PC-3 (cell line): ENCODE measurements around the gene ERP44.

Source experiments
- CTCF ChIP-seq: fragments of 300-600 bp; sonication (generic); conservative IDR thresholded peaks from 2 replicates; pipeline ENCODE4 v1.5.1; 2017; ENCODE audit warnings: antibody characterized with exemption, low read depth, mild to moderate bottlenecking, low read length
- EZH2phosphoT487 ChIP-seq: fragments of 300-600 bp; sonication (generic); IDR thresholded peaks from 2 replicates; pipeline ENCODE4 v1.6.1; 2018; ENCODE audit warnings: mild to moderate bottlenecking, antibody characterized with exemption, low read length, borderline replicate concordance

- TF ChIP-seq CTCF: no peak
- no peak for TF ChIP-seq EZH2phosphoT487
Observed at GRCh38 chr9:100064872-100065581, 33.8 kb downstream of the ERP44 start.
